Posterior vena cava (tissue), 2 donors: ENCODE results near the gene NKAPD1. TPM values are rescaled to one million over a fixed set of nuclear protein-coding genes. Genes with fewer than 3 reads are reported as not detected.

ENCODE experiments used
- DNase-seq: peaks from one replicate; pipeline ENCODE4 v3.0.0-alpha.2; 2020; ENCODE audit warnings: low spot score
- intact Hi-C, 2 donors: fragments of 100-400 bp; cut with DNase I; formaldehyde crosslinking; loops; one replicate each; pipeline versions ENCODE4 v1.14.1 to v1.14.2; 2022 to 2023
- total RNA-seq, 2 donors: library from RNA; stranded (reverse); fragmentation: NEBNext Ultra II Directional; extraction: Animal tissue kit (Norgen Biotek cat#: 25700); gene quantifications; one replicate each; pipeline ENCODE4 v1.2.1, GENCODE V29; 2021
- donor health status: DM: yes; HTN: yes; CAD: no.
- donor health status: DM: yes; HTN: yes; CAD: no.

The NKAPD1 gene
- total RNA-seq, 2 donors from 2014 or later: 14.0 to 15.0 TPM

DNA sequence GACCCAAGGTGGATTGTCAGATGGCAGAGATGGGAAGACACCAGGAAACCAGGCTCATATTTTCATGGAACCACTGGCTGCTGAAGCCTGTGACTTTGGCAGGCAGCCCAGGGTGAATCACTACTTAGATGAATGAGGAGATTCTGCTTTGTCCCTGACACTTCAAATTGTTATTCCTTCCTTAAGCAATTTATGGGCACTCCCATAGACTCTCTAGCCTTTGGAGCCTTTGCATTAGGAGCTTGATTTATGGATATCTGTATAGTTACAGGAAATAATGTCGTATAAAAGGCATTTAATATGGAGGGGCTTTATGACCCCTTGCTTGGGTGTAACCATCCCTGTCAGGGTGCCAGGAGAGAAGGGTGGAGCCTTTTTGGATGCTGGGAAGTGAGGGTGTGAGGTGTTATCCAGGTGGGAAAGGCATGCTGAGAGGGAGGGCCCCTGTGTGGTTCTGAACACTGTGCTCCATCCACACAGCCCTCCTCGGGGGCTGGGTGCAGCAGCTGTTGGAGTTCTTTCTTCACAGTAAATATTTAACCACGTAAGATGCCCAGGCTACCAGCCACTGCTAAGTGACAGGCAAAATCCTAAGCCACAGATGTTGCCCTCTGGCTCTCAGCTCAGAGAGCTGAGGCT is 54.5 kb downstream of the NKAPD1 start:
- intact Hi-C loops: no loop called here
- DNase-seq: peak; percentile 88

DNA sequence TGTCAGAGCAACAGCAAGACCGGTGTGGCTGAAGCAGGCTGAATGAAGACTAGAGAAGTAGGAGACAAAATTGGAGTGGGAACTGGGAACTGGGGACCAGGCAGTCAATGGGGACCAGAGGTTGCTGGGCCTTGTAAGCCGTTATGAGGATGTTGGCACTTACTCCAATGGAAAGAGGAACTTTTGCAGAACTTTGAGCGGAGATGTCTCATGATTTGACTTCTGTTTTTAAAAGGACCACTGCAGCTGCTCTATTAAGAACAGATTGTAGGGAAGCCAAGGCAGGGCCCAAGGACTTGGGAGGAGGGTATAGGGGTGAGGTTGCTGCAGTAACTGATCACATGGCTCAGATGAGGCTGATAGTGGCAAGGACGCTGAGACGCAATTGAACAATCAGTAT is 55.6 kb downstream of the NKAPD1 start:
- intact Hi-C loops: loop anchor here in 1 of 2 donors (1.0 kb wide), 1 partner anchor 9 kb away; no protein-coding TSS in a partner anchor
- DNase-seq: no peak

GRCh38 chr11:112132737-112133136 is 58.6 kb downstream of the NKAPD1 start:
- no peak for DNase-seq
- intact Hi-C loops: no loop called here

DNA sequence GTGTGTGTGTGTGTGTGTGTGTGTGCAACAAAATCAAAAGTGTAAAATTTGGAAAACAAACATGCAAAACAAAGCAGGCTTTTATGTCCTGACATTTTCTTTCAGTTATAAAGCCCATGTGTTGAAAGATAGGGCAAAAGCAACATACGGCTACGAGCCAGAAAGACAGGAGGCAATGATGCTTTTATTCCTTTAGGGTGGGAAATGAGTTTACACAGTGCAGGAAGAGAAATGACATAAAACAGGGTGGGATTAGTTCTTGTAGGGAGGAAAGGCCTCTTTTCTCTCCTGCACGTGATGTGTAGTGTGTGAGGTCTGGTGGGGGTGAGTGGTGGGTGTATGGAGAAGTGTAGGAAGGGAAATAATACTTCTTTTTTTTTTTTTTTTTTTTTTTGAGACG is 60.4 kb downstream of the NKAPD1 start:
- no peak for DNase-seq
- intact Hi-C loops: no loop called here

Other genes with a start within 250 kb of the NKAPD1 start
- 10 to 100 TPM; 21.8 to 23.8 TPM for gene ALG9, start 202.7 kb upstream of the NKAPD1 start, total RNA-seq
- gene FDXACB1, start 195.1 kb upstream of the NKAPD1 start, total RNA-seq: 1 to 10 TPM; 1.3 to 1.8 TPM
- gene CFAP68, start 194.8 kb upstream of the NKAPD1 start, total RNA-seq: 1 to 10 TPM; 9.0 to 9.2 TPM
- 100 to 1,000 TPM; 527 to 713 TPM for gene CRYAB, start 162.5 kb upstream of the NKAPD1 start, total RNA-seq
- gene HSPB2, start 161.6 kb upstream of the NKAPD1 start, total RNA-seq: 10 to 100 TPM; 11.6 to 16.5 TPM
- 1 to 10 TPM; 1.6 to 1.7 TPM for gene C11orf52, start 155.4 kb upstream of the NKAPD1 start, total RNA-seq
- 10 to 100 TPM; 40.5 to 44.5 TPM for gene DIXDC1, start 137.0 kb upstream of the NKAPD1 start, total RNA-seq
- gene DLAT, start 48.9 kb upstream of the NKAPD1 start, total RNA-seq: 10 to 100 TPM; 22.8 to 25.5 TPM
- 1 to 10 TPM in 1 of 2 donors, under 1 TPM in 1; 0.86 to 1.7 TPM for gene PIH1D2, start 282 bp upstream of the NKAPD1 start, total RNA-seq
- 10 to 100 TPM; 53.8 to 64.6 TPM for gene TIMM8B, start 12.5 kb downstream of the NKAPD1 start, total RNA-seq
- gene SDHD, start 12.6 kb downstream of the NKAPD1 start, total RNA-seq: 10 to 100 TPM; 70.5 to 84.5 TPM
- gene IL18, start 89.8 kb downstream of the NKAPD1 start, total RNA-seq: 10 to 100 TPM in 1 of 2 donors, 1 to 10 TPM in 1; 7.0 to 11.3 TPM
- gene TEX12, start 93.1 kb downstream of the NKAPD1 start, total RNA-seq: 1 to 10 TPM in 1 of 2 donors, under 1 TPM in 1; 0.95 to 1.4 TPM
- 1 to 10 TPM; 3.8 TPM for gene BCO2, start 101.2 kb downstream of the NKAPD1 start, total RNA-seq
- 10 to 100 TPM; 44.2 to 51.8 TPM for gene PTS, start 152.1 kb downstream of the NKAPD1 start, total RNA-seq
- gene PLET1, start 186.6 kb downstream of the NKAPD1 start, total RNA-seq: not detected